HL-60 (cell line): Measurements from ENCODE around the gene ACOXL.

Experiments
- POLR2AphosphoS5 ChIP-seq: IDR thresholded peaks from 2 replicates; pipeline ENCODE4 v1.6.1; 2012; ENCODE audit warnings: low read depth
- REST ChIP-seq: IDR thresholded peaks from 2 replicates; pipeline ENCODE4 v1.6.1; 2012; ENCODE audit warnings: low read depth; ENCODE audit not compliant: insufficient replicate concordance
- TF ChIP-seq, protein P1 (sequence below): IDR thresholded peaks from one replicate; pipeline ENCODE4 v1.5.1; 2011; ENCODE audit warnings: low read length, control low read depth, inconsistent platforms; ENCODE audit not compliant: insufficient read depth

GRCh38 chr2:111019381-111019780 is 287.0 kb downstream of the ACOXL start:
- TF ChIP-seq, protein P1, sequence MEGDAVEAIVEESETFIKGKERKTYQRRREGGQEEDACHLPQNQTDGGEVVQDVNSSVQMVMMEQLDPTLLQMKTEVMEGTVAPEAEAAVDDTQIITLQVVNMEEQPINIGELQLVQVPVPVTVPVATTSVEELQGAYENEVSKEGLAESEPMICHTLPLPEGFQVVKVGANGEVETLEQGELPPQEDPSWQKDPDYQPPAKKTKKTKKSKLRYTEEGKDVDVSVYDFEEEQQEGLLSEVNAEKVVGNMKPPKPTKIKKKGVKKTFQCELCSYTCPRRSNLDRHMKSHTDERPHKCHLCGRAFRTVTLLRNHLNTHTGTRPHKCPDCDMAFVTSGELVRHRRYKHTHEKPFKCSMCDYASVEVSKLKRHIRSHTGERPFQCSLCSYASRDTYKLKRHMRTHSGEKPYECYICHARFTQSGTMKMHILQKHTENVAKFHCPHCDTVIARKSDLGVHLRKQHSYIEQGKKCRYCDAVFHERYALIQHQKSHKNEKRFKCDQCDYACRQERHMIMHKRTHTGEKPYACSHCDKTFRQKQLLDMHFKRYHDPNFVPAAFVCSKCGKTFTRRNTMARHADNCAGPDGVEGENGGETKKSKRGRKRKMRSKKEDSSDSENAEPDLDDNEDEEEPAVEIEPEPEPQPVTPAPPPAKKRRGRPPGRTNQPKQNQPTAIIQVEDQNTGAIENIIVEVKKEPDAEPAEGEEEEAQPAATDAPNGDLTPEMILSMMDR, result no peak
- TF ChIP-seq POLR2AphosphoS5 (no peak), REST (no peak)
